HFF-Myc (cell line): ENCODE measurements around the gene TMEM205.
"Not testable (repeated sequence)": the region's sequence is repeated elsewhere in the genome, so short reads cannot be mapped to it uniquely, and the experiment has no call there.

Source experiments
- DNase-seq: peaks from one replicate; pipeline ENCODE4 v3.0.0-alpha.2; 2011; ENCODE audit warnings: low read depth; ENCODE audit errors: extremely low read depth
- H3K4me3 ChIP-seq: replicated peaks from 2 replicates; pipeline ENCODE4 v1.5.1; 2011; ENCODE audit warnings: low read depth, mild to moderate bottlenecking, control low read depth, low read length
- CTCF ChIP-seq: IDR thresholded peaks from 2 replicates; pipeline ENCODE4 v1.5.1; 2012; ENCODE audit warnings: mild to moderate bottlenecking, low read depth, low read length, control low read depth; ENCODE audit errors: missing control alignments

TMEM205 gene

GRCh38 chr19:11325544-11325943 is 20.5 kb downstream of the TMEM205 start:
- DNase-seq: no peak
- H3K4me3 ChIP-seq: no peak overlapping the region
- TF ChIP-seq CTCF: no peak

GRCh38 chr19:11324748-11325389 is 21.2 kb downstream of the TMEM205 start:
- no peak for TF ChIP-seq CTCF
- DNase-seq: no peak
- H3K4me3 ChIP-seq: no peak overlapping the region

GRCh38 chr19:11324079-11324661 is 21.9 kb downstream of the TMEM205 start:
- peak; percentile 79 for DNase-seq
- no peak for TF ChIP-seq CTCF
- peak overlapping the region; percentile 18 for H3K4me3 ChIP-seq

GRCh38 chr19:11323601-11324078 is 22.4 kb downstream of the TMEM205 start:
- peak overlapping the region; percentile 18 for H3K4me3 ChIP-seq
- no peak for TF ChIP-seq CTCF

GRCh38 chr19:11322269-11323024 is 23.6 kb downstream of the TMEM205 start:
- TF ChIP-seq CTCF: no peak
- no peak for DNase-seq
- no peak overlapping the region for H3K4me3 ChIP-seq

More at GRCh38 chr19:11323601-11324078, 22.4 kb downstream of the TMEM205 start:
- no peak for DNase-seq

- H3K4me3 ChIP-seq: no peak overlapping the region
- no peak for TF ChIP-seq CTCF
- DNase-seq: no peak
These were observed 24.6 kb downstream of the TMEM205 start for GRCh38 chr19:11321191-11322126.

GRCh38 chr19:11320278-11320995 is 25.6 kb downstream of the TMEM205 start:
- DNase-seq, H3K4me3 ChIP-seq: not testable (repeated sequence)
